ENCODE results near the gene RGS16.

DNA sequence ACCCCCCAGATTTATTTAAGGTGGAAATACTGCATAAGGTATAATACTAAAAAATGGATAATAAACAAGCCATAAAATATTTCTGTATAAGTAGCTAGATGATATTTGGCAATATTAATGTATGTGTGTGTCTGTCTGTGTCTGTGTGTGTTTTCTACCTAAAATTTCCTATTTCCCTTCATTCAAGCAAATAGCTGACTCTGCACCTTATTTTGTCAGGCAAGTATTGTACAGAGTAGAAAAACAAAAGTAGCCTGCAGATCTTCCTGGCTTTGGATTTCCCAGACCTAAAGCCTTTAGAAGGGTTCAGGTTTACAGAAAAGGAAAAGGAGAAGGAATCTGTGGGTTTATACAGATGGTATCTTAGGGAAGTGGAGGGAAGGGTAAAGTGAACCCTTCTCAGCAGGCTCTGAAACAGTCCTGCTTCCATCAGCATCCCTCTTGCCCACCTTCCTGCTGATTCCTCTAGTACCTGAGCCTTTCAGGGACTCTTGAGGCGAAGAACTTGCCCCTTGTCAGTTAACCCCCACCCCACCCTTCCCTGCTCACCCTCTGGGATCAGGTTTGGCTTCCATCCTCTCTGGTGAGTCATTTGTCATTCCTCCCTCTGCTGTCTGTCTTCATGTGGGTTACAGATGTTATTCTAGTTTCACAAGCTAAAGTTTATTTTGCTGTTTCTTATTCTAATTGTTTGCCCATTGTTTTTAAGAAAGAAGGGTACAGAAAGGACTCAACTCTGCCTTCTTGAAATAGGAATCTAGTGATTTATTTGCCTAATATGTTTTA, 21.7 kb upstream of the RGS16 start:
- TF ChIP-seq, protein P1, sequence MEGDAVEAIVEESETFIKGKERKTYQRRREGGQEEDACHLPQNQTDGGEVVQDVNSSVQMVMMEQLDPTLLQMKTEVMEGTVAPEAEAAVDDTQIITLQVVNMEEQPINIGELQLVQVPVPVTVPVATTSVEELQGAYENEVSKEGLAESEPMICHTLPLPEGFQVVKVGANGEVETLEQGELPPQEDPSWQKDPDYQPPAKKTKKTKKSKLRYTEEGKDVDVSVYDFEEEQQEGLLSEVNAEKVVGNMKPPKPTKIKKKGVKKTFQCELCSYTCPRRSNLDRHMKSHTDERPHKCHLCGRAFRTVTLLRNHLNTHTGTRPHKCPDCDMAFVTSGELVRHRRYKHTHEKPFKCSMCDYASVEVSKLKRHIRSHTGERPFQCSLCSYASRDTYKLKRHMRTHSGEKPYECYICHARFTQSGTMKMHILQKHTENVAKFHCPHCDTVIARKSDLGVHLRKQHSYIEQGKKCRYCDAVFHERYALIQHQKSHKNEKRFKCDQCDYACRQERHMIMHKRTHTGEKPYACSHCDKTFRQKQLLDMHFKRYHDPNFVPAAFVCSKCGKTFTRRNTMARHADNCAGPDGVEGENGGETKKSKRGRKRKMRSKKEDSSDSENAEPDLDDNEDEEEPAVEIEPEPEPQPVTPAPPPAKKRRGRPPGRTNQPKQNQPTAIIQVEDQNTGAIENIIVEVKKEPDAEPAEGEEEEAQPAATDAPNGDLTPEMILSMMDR (IDR thresholded peaks at IDR 0.05; ENCODE audit: borderline replicate concordance, extremely low read depth, low read length, poor library complexity, severe bottlenecking): no peak
- no peak for TF ChIP-seq EZH2 (IDR thresholded peaks at IDR 0.05; ENCODE audit: borderline replicate concordance, low read depth, low read length, severe bottlenecking)
